ENCODE results near the gene ZNF462.

DNA sequence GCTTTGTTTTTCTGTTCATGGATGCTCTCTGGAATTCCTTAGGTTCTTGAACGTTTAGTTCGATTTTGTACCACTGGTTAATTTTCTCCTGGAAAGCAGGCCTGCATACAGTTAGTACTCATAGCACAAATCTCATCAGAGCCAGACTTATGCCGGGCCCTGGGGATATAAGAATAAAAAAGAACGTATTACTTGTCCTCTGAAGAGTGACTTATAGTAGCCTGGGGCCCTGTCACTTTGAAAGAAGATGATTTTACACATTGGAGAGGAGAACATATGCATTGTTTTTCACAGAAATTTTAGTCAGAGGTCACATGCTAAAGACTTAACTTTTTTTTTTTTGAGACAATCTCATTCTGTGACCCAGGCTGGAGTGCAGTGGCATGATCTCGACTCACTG lies 50.3 kb downstream of the ZNF462 start:
- TF ChIP-seq CTCF (conservative IDR thresholded peaks at IDR 0.05; ENCODE audit: low read depth in 2 of 2) (no peak), EZH2 (IDR thresholded peaks at IDR 0.05; ENCODE audit: low read depth, unreplicated experiment) (no peak), POLR2AphosphoS5 (IDR thresholded peaks at IDR 0.05; ENCODE audit: low read depth) (no peak), CREB1 (CRISPR knock-in tag; IDR thresholded peaks at IDR 0.05; ENCODE audit: low read depth) (no peak), EZH2phosphoT487 (IDR thresholded peaks at IDR 0.05; ENCODE audit: unreplicated experiment) (no peak), ETS1 (IDR thresholded peaks at IDR 0.05) (no peak), JUNB (IDR thresholded peaks at IDR 0.05; ENCODE audit: unreplicated experiment) (no peak), ZNF331 (CRISPR knock-in tag; IDR thresholded peaks at IDR 0.05; ENCODE audit: low read depth) (no peak), NANOG (IDR thresholded peaks at IDR 0.05; ENCODE audit: borderline replicate concordance) (no peak), ZNF114 (CRISPR knock-in tag; IDR thresholded peaks at IDR 0.05) (no peak)
- TF ChIP-seq, protein P1, sequence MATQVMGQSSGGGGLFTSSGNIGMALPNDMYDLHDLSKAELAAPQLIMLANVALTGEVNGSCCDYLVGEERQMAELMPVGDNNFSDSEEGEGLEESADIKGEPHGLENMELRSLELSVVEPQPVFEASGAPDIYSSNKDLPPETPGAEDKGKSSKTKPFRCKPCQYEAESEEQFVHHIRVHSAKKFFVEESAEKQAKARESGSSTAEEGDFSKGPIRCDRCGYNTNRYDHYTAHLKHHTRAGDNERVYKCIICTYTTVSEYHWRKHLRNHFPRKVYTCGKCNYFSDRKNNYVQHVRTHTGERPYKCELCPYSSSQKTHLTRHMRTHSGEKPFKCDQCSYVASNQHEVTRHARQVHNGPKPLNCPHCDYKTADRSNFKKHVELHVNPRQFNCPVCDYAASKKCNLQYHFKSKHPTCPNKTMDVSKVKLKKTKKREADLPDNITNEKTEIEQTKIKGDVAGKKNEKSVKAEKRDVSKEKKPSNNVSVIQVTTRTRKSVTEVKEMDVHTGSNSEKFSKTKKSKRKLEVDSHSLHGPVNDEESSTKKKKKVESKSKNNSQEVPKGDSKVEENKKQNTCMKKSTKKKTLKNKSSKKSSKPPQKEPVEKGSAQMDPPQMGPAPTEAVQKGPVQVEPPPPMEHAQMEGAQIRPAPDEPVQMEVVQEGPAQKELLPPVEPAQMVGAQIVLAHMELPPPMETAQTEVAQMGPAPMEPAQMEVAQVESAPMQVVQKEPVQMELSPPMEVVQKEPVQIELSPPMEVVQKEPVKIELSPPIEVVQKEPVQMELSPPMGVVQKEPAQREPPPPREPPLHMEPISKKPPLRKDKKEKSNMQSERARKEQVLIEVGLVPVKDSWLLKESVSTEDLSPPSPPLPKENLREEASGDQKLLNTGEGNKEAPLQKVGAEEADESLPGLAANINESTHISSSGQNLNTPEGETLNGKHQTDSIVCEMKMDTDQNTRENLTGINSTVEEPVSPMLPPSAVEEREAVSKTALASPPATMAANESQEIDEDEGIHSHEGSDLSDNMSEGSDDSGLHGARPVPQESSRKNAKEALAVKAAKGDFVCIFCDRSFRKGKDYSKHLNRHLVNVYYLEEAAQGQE (IDR thresholded peaks at IDR 0.05; ENCODE audit: unreplicated experiment) = no peak
